GM19240 (cell line): Measurements from ENCODE around the gene S100A3.
"Not testable (repeated sequence)": the region's sequence is repeated elsewhere in the genome, so short reads cannot be mapped to it uniquely, and the experiment has no call there.

Source experiments
- DNase-seq: peaks from one replicate; pipeline ENCODE4 v3.0.0; 2011; ENCODE audit warnings: low spot score; ENCODE audit not compliant: insufficient read length

S100A3 gene, protein sequence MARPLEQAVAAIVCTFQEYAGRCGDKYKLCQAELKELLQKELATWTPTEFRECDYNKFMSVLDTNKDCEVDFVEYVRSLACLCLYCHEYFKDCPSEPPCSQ

GRCh38 chr1:153548722-153549688, at the start of gene S100A3:
S100A3 (minus strand) TSS chr1:153549258; CDS start chr1:153548485, 773 bp downstream.
- no peak for DNase-seq

GRCh38 chr1:153598309-153599172, 49.5 kb upstream of the S100A3 start:
- DNase-seq, result peak; percentile 84

DNA sequence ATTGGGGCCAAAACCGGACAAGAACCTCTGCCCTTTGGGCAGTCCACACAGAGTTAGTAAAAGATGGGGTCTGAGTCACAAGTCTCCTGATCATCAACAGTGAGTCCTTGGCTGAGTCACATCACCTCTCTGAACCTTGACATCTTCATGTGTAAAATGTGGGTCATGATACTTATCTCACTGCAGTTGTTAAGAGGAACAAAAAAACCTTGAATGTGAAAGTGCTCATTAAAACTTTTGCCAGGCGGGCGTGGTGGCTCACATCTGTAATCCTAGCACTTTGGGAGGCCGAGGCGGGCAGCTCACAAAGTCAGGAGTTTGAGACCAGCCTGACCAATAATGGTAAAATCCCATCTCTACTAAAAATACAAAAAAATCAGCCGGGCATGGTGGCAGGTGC, 48.1 kb upstream of the S100A3 start:
- no peak for DNase-seq

DNA sequence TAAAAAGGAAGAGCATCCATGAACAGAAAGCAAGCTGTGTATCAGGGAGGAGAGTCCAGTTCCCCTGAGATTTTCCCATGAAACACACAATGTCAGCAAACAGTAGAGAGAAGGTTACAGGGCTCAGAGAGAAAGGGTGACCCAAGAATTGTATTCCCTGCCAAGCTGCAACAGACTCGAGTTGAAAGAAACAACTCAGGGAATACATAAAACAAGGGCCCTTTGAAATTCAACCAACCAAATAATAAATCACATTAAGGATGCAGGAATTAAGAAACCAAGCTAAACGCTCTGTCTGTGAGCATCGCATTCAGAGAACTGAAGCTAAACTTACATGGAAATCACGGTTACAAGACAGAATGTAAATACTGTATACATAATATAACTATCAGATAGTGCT, 43.7 kb upstream of the S100A3 start:
- DNase-seq, result no peak

- no peak for DNase-seq
Measured at GRCh38 chr1:153588482-153588881, 39.4 kb upstream of the S100A3 start.

- DNase-seq, result not testable (repeated sequence)
Measured at GRCh38 chr1:153588033-153588432, 39.0 kb upstream of the S100A3 start.

GRCh38 chr1:153587314-153587713, 38.3 kb upstream of the S100A3 start:
- no peak for DNase-seq

DNA sequence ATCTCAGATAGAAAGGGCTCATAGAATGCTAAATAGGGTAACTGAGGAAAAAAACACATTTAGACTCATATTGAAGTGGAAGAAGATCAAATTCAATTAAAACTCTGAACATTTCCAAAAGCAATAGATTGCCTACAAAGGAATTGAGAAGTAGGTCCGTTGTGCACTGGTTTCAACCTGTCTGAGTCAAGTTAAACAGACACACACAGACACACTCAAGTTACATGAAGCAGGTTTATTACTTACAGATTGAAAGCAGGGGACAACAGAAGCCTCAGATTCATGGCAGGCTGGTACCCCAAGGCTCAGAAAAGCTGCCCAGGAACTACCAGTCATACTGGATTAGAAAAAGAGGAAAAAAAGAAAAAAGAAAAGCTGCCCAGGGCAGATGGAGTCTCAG, 37.3 kb upstream of the S100A3 start:
- DNase-seq, result no peak

DNA sequence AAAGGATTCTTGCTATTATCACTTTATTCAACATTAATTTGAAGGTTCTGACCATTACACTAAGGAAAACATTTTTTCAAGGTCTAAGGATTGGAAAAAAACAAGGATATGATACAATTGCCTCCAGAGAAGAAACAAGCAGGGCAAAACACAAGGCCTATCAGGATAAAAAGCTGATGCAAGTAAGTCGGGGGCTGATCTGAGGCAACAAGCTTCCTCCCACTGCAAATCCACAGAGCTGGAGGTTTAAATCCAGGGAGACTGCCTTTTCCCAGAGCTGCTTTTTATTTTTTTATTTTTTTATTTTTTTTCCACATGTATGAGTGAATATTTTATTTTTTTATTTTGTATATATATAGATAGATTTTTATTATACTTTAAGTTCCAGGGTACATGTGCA, 35.9 kb upstream of the S100A3 start:
- DNase-seq, result no peak

GRCh38 chr1:153583976-153584375, 34.9 kb upstream of the S100A3 start:
- no peak for DNase-seq

DNA sequence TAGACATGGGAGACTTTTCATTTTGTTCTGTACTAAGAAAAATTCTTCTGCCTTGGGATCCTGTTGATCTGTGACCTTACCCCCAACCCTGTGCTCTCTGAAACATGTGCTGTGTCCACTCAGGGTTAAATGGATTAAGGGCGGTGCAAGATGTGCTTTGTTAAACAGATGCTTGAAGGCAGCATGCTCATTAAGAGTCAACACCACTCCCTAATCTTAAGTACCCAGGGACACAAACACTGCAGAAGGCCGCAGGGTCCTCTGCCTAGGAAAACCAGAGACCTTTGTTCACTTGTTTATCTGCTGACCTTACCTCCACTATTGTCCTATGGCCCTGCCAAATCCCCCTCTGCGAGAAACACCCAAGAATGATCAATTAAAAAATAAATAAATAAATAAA, 34.5 kb upstream of the S100A3 start:
- DNase-seq, result not testable (repeated sequence)

- DNase-seq, result not testable (repeated sequence)
Measured at GRCh38 chr1:153582836-153583235, 33.8 kb upstream of the S100A3 start.

- DNase-seq, result no peak
Measured at GRCh38 chr1:153578936-153579335, 29.9 kb upstream of the S100A3 start.

DNA sequence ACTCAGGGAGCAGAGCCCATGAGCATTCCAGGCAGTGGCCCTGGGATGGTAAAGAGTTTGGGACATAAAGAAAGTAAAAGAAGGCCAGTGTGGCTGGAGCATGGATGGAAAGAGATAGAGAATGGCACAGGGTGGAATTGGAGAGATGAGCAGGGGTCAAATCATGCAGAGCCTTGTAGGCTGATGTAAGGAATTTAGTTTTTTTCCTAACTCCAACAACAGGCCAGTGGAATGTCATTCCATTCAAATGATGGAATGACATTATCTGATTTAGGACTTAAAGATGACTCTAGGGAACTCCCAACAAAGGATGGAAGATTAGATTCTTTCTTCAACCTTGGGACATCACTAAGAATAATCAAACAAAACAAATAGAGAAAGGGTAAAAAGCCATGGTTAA, 29.4 kb upstream of the S100A3 start:
- DNase-seq, result no peak

- no peak for DNase-seq
Measured at GRCh38 chr1:153577624-153578051, 28.6 kb upstream of the S100A3 start.

DNA sequence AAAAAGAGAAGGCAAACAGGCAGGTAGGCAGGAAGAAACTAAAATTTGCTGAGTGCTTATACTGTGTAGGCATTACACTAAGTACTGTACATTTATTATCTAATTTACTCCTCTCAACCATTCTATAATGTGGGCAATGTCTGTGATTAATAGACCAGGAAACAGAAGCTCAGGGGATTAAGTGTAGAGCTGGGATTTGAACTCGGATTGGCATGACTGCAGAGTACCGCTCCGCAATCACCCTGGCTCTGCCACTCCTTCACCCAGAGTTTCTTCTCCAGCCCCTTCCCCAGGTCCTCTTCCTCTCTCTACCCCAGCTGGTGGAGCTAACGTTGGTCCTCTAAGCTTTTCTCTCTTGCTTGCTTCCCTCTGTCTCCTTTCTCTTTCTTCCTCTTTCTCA, 28.1 kb upstream of the S100A3 start:
- no peak for DNase-seq

- DNase-seq, result not testable (repeated sequence)
Measured at GRCh38 chr1:153575497-153575896, 26.4 kb upstream of the S100A3 start.

- not testable (repeated sequence) for DNase-seq
Measured at GRCh38 chr1:153575081-153575491, 26.0 kb upstream of the S100A3 start.

DNA sequence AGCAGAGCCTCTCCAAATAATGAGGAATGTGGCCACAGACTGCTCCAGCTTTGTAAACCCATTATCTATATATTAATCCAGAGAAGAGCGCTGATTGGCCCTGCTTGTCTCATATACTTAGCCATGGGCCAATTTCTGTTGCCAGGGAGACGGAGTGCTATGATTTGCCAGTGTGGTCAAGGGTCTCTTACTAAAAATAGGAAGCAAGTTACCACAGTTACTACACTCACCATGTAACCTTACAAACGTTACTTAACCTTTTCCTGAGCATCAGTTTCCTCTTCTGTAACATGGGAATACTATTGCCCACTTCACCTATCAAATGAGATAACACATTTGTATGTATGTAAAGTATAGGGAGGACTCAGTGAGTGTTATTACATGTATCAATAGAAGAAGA, 24.3 kb upstream of the S100A3 start:
- DNase-seq, result no peak

- DNase-seq, result peak; percentile 61
Measured at GRCh38 chr1:153572569-153573015, 23.5 kb upstream of the S100A3 start.

- DNase-seq, result no peak
Measured at GRCh38 chr1:153571706-153572105, 22.6 kb upstream of the S100A3 start.

- DNase-seq, result no peak
Measured at GRCh38 chr1:153570874-153571273, 21.8 kb upstream of the S100A3 start.
